B cell (primary cell): ENCODE measurements around the gene THAP2. TPM values are rescaled to one million over a fixed set of nuclear protein-coding genes. Genes with fewer than 3 reads are reported as not detected.
A peak's percentile ranks its signal among the peaks of the same experiment; 100 is the strongest.

ENCODE experiments used
- ATAC-seq: fragments of 200-7000 bp; cut with Tn5 transposase; one replicate; pipeline ENCODE4 v1.10.0; 2021; ENCODE audit warnings: low read depth, mild to moderate bottlenecking, moderate number of reproducible peaks, moderate library complexity
- CTCF ChIA-PET: fragments of 350-600 bp; sonication (Branson Sonifier 250); formaldehyde crosslinking; loops from one replicate; lab custom pipeline; 2021; ENCODE audit warnings: antibody characterized with exemption, inconsistent platforms; lab: Charles Lee
- POLR2A ChIA-PET: fragments of 350-600 bp; sonication (Branson Sonifier 250); formaldehyde crosslinking; loops from one replicate; lab custom pipeline; 2021; ENCODE audit warnings: antibody characterized with exemption; lab: Charles Lee
- DNase-seq: peaks from one replicate; pipeline ENCODE4 v3.0.0; 2013
- H2AFZ ChIP-seq: 2 replicates; pipeline ENCODE4 v1.6.1; 2012; ENCODE audit warnings: mild to moderate bottlenecking, low read depth, low read length; ENCODE audit not compliant: insufficient read depth, poor library complexity, severe bottlenecking
- H3K27ac ChIP-seq, 2 donors: 1 replicate in 1 of 2; 2 replicates in 1 of 2; pipeline ENCODE4 v1.5.1; 2012 to 2013; ENCODE audit warnings: low read length in 2 of 2, mild to moderate bottlenecking in 2 of 2, moderate library complexity in 1 of 2
- H3K27me3 ChIP-seq, 4 experiments: fragments of 200-600 bp in 1 of 4; sonication (generic) in 1 of 4; replicated peaks in 1 of 4; 1 replicate in 2 of 4; 2 replicates in 2 of 4; pipeline versions ENCODE4 v1.6.1 to v1.7.0; 2013 to 2016; ENCODE audit warnings: low read length in 3 of 4, mild to moderate bottlenecking in 2 of 4, mixed read lengths in 1 of 4, moderate library complexity in 1 of 4; ENCODE audit not compliant: insufficient read depth in 4 of 4, control insufficient read depth in 3 of 4; ENCODE audit errors: control extremely low read depth in 1 of 4
- H3K36me3 ChIP-seq, 2 experiments: replicated peaks in 1 of 2; 1 replicate in 1 of 2; 2 replicates in 1 of 2; pipeline versions ENCODE4 v1.6.1 to v1.7.1; 2013; ENCODE audit warnings: low read length in 1 of 2; ENCODE audit not compliant: insufficient read depth in 2 of 2, control insufficient read depth in 1 of 2; ENCODE audit errors: control extremely low read depth in 1 of 2, extremely low read depth in 1 of 2
- H3K4me1 ChIP-seq, 2 donors: fragments of 200-600 bp in 1 of 2; sonication (generic) in 1 of 2; 1 replicate in 1 of 2; 2 replicates in 1 of 2; pipeline versions ENCODE4 v1.5.1 to v1.6.1; 2013 to 2017; ENCODE audit warnings: low read length in 2 of 2; ENCODE audit not compliant: control insufficient read depth in 2 of 2, insufficient read depth in 2 of 2
- H3K4me2 ChIP-seq: replicated peaks from 2 replicates; pipeline ENCODE3; 2012; ENCODE audit warnings: mild to moderate bottlenecking, low read depth, low read length; ENCODE audit not compliant: poor library complexity, severe bottlenecking
- H3K4me3 ChIP-seq, 5 experiments: fragments of 200-600 bp in 1 of 5; sonication (generic) in 1 of 5; 1 replicate in 3 of 5; 2 replicates in 2 of 5; pipeline versions ENCODE4 v1.5.1 to v1.7.0; 2011 to 2016; ENCODE audit warnings: low read length in 4 of 5, mild to moderate bottlenecking in 4 of 5, low read depth in 2 of 5, control low read depth in 1 of 5, moderate library complexity in 1 of 5; ENCODE audit not compliant: insufficient read depth in 1 of 5; ENCODE audit errors: control extremely low read depth in 1 of 5, extremely low read depth in 1 of 5
- H3K79me2 ChIP-seq: fragments of 200-600 bp; sonication (generic); one replicate; pipeline ENCODE4 v1.6.0; 2016; ENCODE audit warnings: low read length; ENCODE audit not compliant: control insufficient read depth, insufficient read depth
- H3K9ac ChIP-seq: fragments of 200-600 bp; sonication (generic); 2 replicates; pipeline ENCODE4 v1.6.1; 2017; ENCODE audit warnings: mild to moderate bottlenecking, low read length, moderate library complexity
- H3K9me3 ChIP-seq, 3 donors: one replicate each; pipeline versions ENCODE4 v1.6.1 to v1.7.1; 2013; ENCODE audit warnings: low read length in 2 of 3; ENCODE audit not compliant: control insufficient read depth in 2 of 3, insufficient read depth in 1 of 3; ENCODE audit errors: control extremely low read depth in 1 of 3
- H4K20me1 ChIP-seq: 2 replicates; pipeline ENCODE4 v1.6.0; 2012; ENCODE audit warnings: mild to moderate bottlenecking, low read length; ENCODE audit not compliant: insufficient read depth, control insufficient read depth, poor library complexity, severe bottlenecking
- H3K27ac Mint-ChIP-seq: one replicate; pipeline ENCODE4 v1.8.0; 2021; ENCODE audit warnings: mixed read lengths
- H3K27me3 Mint-ChIP-seq: one replicate; pipeline ENCODE4 v1.8.0; 2021; ENCODE audit warnings: mixed read lengths
- H3K4me1 Mint-ChIP-seq: one replicate; pipeline ENCODE4 v1.8.0; 2021; ENCODE audit warnings: mixed read lengths
- H3K4me3 Mint-ChIP-seq: one replicate; pipeline ENCODE4 v1.8.0; 2021; ENCODE audit warnings: mixed read lengths
- H3K9me3 Mint-ChIP-seq: one replicate; pipeline ENCODE4 v1.8.0; 2022; ENCODE audit warnings: mixed read lengths; ENCODE audit not compliant: insufficient read depth
- CTCF ChIP-seq: fragments of 200-600 bp; IDR thresholded peaks from one replicate; pipeline ENCODE4 v1.8.0; 2022; ENCODE audit warnings: antibody characterized with exemption, mild to moderate bottlenecking
- EZH2 ChIP-seq: IDR thresholded peaks from 2 replicates; pipeline ENCODE4 v1.6.1; 2012; ENCODE audit warnings: borderline replicate concordance, low read depth, mild to moderate bottlenecking, moderate library complexity, low read length; ENCODE audit not compliant: insufficient read depth, poor library complexity, severe bottlenecking
- WGBS: methylation state at CpG from one replicate; pipeline ENCODE4 v1.1.5; 2013; ENCODE audit warnings: missing lambda C conversion rate; ENCODE audit not compliant: insufficient coverage; 5-methylcytosine and 5-hydroxymethylcytosine counted together
- intact Hi-C: fragments of 100-400 bp; cut with micrococcal nuclease; formaldehyde crosslinking; loops from one replicate; pipeline ENCODE4 v1.10.0; 2022
- polyA plus RNA-seq: library from polyadenylated mRNA; depleted of rRNA; stranded (reverse); fragments of >200 nt; gene quantifications from 2 replicates; pipeline ENCODE4 v1.2.3, GENCODE V29; 2012
- total RNA-seq, 2 donors: library from RNA; stranded (reverse); fragments of 120-200 nt in 1 of 2; gene quantifications; 1 replicate in 1 of 2; 2 replicates in 1 of 2; pipeline versions ENCODE4 v1.2.3 to v1.2.4, GENCODE V29; 2013 to 2022

Gene THAP2
- total and polyA plus RNA-seq, 2 donors (not counting 1 experiment from before 2014, with no cell fraction given) = 11.6 to 13.2 TPM

GRCh38 chr12:71627438-71628002 is 36.6 kb upstream of the THAP2 start:
- no peak overlapping the region for H3K4me2 ChIP-seq
- Mint-ChIP-seq H3K27me3 (no peaks in the 10 kb centered on the region), H3K4me3 (no peak overlapping the region), H3K27ac (no peak overlapping the region), H3K4me1 (peaks cover 15% of the 10 kb centered on the region), H3K9me3 (no peaks in the 10 kb centered on the region)
- ATAC-seq = no peak
- H3K27me3 ChIP-seq = no peaks in the 10 kb centered on the region
- TF ChIP-seq CTCF = no peak
- TF ChIP-seq EZH2 = no peak
- no peaks in the 10 kb centered on the region for H4K20me1 ChIP-seq
- ChIA-PET POLR2A (interaction anchor here (0.7 kb wide), 2 partner anchors 42 to 161 kb away, joined by 3 to 4 read pairs; no protein-coding TSS in a partner anchor), CTCF (interaction anchor here (0.8 to 3.1 kb wide), 5 partner anchors 9 to 120 kb away, joined by 3 to 28 read pairs (median 5); no protein-coding TSS in a partner anchor)
- H3K4me3 ChIP-seq = no peak overlapping the region
- no peak overlapping the region for H3K27ac ChIP-seq
- no peaks in the 10 kb centered on the region for H3K9me3 ChIP-seq
- DNase-seq = no peak
- peaks cover 0 to 7% of the 10 kb centered on the region in 2 donors for H3K4me1 ChIP-seq
- H3K9ac ChIP-seq = no peak overlapping the region
- peaks cover 27 to 86% of the 10 kb centered on the region in 2 experiments for H3K36me3 ChIP-seq
- intact Hi-C loops = loop anchor here (5.0 kb wide), 1 partner anchor 35 kb away; the partner anchor contains the start of genes THAP2 and ZFC3H1
- peaks cover 4% of the 10 kb centered on the region for H3K79me2 ChIP-seq
- 100% methylated on average over 2 of the region's 2 CpGs for WGBS
- H2AFZ ChIP-seq = no peak overlapping the region

- TF ChIP-seq EZH2 = no peak
- peak; percentile 92 for TF ChIP-seq CTCF
- peak; percentile 54 for ATAC-seq
- Mint-ChIP-seq H3K4me1 (peaks cover 4% of the 10 kb centered on the region), H3K27ac (no peak overlapping the region), H3K27me3 (no peaks in the 10 kb centered on the region), H3K9me3 (no peaks in the 10 kb centered on the region), H3K4me3 (no peak overlapping the region)
- intact Hi-C loops = loop anchor here (1.0 to 2.0 kb wide), 3 partner anchors 26 to 220 kb away; partner anchors contain the start of gene ZFC3H1
- ChIA-PET POLR2A (interaction anchor here (0.9 to 1.0 kb wide), 2 partner anchors 24 to 62 kb away, joined by 4 read pairs; no protein-coding TSS in a partner anchor), CTCF (interaction anchor here (0.6 to 5.4 kb wide), 28 partner anchors 9 to 1759 kb away, joined by 3 to 90 read pairs (median 6); partner anchors contain the start of genes RAB21, THAP2, TMEM19 and ZFC3H1)
- Histone ChIP-seq H3K4me2 (no peak overlapping the region), H3K79me2 (peaks cover 8% of the 10 kb centered on the region), H3K9ac (no peak overlapping the region), H3K9me3 (no peaks in the 10 kb centered on the region), H3K36me3 (peaks cover 26 to 82% of the 10 kb centered on the region in 2 experiments), H3K4me3 (no peak overlapping the region), H3K27ac (no peak overlapping the region), H4K20me1 (peaks cover 7% of the 10 kb centered on the region), H3K27me3 (no peaks in the 10 kb centered on the region), H2AFZ (peak overlapping the region; percentile 49), H3K4me1 (no peaks in the 10 kb centered on the region)
- no CpG with 5 or more reads among the region's 3 CpGs for WGBS
- peak; percentile 75 for DNase-seq
Measured at GRCh38 chr12:71636704-71637115, 27.4 kb upstream of the THAP2 start.
